HG03469 (cell line): ENCODE measurements around the gene TPRG1L.
"Not testable (repeated sequence)": the region's sequence is repeated elsewhere in the genome, so short reads cannot be mapped to it uniquely, and the experiment has no call there.

ENCODE experiments used
- ATAC-seq: cut with Tn5 transposase; IDR thresholded peaks from one replicate; pipeline ENCODE4 v1.9.1; 2021; ENCODE audit warnings: mild to moderate bottlenecking, moderate library complexity, moderate number of reproducible peaks; ENCODE audit not compliant: unreplicated experiment

Gene TPRG1L

GRCh38 chr1:3607703-3608065 lies 17.1 kb upstream of the TPRG1L start:
- ATAC-seq: no peak

GRCh38 chr1:3608154-3608553 lies 16.7 kb upstream of the TPRG1L start:
- no peak for ATAC-seq

- ATAC-seq: no peak
These were observed 15.6 kb upstream of the TPRG1L start for GRCh38 chr1:3609016-3609768.

DNA sequence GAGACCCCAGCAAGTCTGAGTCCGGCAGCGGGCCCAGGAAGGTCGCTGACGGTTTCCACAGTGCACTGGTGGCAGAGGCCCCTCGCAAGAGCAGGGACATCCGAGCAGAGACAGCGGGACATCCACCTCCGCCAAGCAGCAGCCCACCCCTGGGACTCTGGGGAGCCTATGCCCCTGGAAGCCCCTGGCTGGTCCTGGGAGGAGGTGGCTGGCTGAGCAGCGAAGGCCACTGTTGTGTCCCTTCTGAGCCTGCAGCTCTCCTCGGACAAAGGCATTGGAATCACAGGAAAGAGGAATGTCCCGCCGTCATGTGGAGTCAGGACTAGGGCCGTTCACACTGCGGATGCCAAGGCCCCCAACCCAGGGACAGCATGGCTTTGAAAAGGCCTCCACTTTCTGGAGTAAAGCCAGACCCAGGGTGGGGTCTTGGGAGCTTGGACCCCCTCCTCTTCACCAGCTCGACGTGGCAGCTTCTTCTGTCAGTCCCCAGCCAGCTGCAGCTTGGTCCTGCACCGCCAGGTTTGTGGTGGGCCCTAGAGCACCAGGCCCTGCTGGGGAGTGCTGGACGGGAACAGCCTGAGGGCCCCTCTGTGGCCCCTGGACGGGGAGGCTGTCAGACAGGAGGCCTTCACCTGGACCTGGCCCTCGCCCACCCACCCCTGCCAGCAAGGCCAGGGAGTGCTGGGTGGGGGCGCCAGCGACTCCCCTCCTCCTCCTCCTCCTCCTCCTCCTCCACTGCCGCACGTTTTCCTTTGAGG lies 14.9 kb upstream of the TPRG1L start:
- no peak for ATAC-seq

- ATAC-seq: no peak
These were observed 14.2 kb upstream of the TPRG1L start for GRCh38 chr1:3610527-3611169.

GRCh38 chr1:3611170-3612019 lies 13.4 kb upstream of the TPRG1L start, which contains the start of gene MEGF6:
Gene MEGF6, minus strand, starts transcription at chr1:3611508. Its CDS starts 240 bp downstream, at chr1:3611268.
- ATAC-seq: no peak

GRCh38 chr1:3612123-3612522 lies 12.7 kb upstream of the TPRG1L start:
- ATAC-seq: no peak

DNA sequence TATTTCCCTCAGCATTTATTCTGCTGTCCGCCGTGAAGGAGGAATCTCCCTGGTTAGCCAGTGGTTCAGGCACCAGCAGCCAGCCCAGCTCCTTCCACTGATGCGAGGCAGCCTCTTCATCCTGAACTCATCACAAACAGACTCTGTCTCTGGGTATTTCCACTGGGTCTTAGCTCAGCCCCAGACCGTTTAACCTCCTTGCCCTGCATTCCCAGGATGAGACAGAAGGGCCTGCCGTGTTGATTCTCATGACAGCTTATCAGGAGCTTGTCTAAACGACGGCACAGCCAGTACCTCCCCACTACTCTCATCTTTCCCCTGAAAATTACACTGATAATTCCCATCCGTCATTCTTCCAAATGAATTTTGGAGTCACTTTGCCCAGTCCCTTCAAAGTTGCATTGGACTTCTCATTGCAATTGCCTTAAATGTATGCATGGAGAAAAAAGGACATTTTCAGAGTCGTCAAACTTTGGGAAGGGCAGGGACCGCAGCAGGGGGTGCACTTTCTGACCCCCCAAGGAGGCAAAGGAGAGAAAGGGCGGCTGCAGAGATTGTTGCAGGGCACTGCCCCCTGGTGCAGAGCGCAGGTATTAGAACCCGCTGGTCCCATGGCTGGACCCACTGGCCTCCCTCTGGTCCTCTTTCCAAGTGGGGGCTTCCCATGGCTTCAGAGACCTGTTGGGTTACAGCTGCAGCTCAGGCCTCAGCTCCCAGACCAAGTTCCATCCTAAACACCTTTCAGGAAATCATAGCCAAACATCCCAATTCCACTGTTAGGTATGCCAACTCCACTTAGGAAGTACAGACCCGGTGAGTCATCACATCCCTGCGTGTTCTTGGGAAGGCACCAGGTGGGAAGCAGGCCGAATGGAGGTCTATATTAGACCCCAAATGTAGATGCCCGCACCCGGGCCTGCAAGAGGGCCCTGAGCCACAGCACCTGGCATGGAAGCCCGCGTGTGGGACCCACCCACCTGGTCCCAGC lies 9.8 kb upstream of the TPRG1L start:
- ATAC-seq: no peak

- no peak for ATAC-seq
These were observed 8.0 kb upstream of the TPRG1L start for GRCh38 chr1:3616861-3617260.

- ATAC-seq: no peak
These were observed 6.9 kb upstream of the TPRG1L start for GRCh38 chr1:3617806-3618345.

GRCh38 chr1:3618531-3618880 lies 6.3 kb upstream of the TPRG1L start:
- ATAC-seq: no peak

- no peak for ATAC-seq
These were observed 5.7 kb upstream of the TPRG1L start for GRCh38 chr1:3618881-3619671.

GRCh38 chr1:3620708-3621107 lies 4.1 kb upstream of the TPRG1L start:
- ATAC-seq: no peak

DNA sequence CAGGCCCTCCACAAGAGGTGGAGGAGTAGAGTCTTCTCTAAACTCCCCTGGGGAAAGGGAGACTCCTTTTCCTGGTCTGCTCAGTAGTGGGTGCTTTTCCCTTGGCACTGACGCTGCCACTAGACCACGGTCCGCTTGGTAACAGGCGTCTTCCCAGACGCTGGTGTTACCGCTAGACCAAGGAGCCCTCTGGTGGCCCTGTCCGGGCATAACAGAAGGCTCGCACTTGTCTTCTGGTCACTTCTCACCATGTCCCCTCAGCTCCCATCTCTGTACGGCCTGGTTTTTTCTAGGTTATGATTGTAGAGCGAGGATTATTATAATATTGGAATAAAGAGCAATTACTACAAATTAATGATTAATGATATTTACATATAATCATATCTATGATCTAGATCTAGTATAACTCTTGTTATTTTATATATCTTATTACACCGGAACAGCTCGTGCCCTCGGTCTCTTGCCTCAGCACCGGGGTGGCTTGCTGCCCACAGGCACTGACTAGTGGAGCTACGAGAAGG lies 3.6 kb upstream of the TPRG1L start:
- ATAC-seq: not testable (repeated sequence)

DNA sequence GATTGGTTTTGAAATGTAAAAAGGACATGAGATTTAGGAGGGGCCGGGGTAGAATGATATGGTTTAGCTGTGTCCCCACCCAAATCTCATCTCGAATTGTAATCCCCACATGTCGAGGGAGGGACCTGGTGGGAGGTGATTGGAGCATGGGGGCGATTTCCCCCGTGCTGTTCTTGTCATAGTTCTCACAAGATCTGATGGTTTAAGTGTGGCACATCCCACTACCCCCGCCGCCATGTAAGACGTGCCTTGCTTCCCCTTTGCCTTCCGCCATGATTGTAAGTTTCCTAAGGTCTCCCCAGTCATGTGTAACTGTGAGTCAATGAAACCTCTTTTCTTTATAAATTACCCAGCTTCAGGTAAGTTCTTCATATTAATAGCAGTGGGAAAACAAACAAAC lies 2.7 kb upstream of the TPRG1L start:
- ATAC-seq: not testable (repeated sequence)

DNA sequence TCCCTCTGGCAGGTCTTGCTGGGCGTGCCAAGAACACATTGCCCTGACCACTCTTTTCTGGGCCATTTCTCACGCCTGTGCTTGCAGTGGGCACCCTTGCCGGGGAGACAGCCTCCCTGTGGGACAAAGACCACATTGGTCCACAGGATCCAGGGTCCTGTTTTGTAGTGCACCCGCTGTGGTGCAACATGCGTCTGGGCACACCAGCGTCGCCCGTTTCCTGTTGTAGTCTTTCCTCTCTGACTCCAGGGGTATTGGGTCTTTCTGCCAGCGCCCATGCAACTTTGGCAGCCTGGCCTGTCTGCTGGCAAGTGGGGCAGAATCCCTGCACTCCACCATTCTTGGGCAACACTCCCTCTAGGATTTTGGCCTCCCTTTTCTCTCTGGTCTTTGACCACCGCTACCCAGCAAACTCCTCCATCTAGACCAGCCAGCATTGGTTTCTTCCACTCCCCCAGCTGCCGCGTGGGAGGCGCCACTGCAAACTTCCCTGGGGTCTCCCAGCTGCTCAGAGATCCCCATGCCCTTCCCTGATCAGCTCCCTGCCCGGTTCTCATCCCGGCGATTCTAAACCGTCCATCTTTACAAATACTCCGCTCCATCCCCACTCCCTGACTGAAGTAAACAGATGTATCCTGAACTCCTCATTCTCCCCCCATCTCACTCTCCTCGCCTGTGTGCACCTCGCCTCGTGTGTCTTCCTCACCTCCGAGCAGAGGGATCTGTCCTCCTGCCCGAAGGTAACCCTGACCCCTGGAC lies 1.2 kb upstream of the TPRG1L start:
- ATAC-seq: no peak

- ATAC-seq: no peak
These were observed 514 bp downstream of the TPRG1L start for GRCh38 chr1:3625151-3625907.
